ENCODE results near the gene ADAMTS2.
A peak's percentile ranks its signal among the peaks of the same experiment; 100 is the strongest.

The ADAMTS2 gene

DNA sequence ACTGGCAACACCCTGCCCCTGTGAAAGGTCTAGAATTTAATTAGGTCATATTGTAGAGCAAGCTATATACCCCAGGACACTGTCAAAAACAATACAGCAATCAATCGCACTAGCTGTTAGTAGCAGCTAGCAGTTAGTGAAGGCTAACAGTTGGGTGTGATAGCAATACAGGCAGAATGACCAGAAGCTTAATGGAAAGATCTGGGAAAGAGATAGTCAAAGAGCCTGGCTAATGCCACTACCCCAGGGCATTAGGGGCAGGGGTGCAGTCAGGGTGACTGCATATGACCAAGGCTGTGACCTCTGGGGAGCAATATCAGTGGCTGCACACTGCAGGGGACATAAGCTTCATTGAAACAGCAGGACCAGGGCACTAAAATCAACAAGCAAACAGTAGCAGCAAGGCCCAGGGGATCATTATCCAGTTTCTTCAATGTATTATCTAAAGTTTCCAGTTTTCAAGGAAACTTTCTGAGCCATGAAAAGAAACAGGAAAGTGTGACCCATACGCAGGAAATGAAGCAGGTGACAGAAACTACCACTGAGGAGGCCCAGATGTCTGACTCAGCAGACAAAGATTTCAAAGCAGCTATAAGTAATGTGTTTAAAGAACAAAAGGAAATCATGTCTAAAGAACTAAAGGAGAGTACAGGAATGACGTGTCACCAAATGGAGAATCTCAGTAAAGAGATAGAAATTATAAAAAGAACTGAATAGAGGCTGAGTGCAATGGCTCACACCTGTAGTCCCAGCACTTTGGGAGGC is 202.6 kb downstream of the ADAMTS2 start:
- DNase-seq, result no peak
- Mint-ChIP-seq H3K27ac (no peak overlapping the region), H3K27me3 (no peaks in the 10 kb centered on the region), H3K36me3 (no peaks in the 10 kb centered on the region), H3K9me3 (no peaks in the 10 kb centered on the region), H3K4me3 (no peak overlapping the region), H3K4me1 (peaks cover 7 to 14% of the 10 kb centered on the region in 2 donors)
- ATAC-seq (replicated peaks), result peak; percentile 70 to 84

DNA sequence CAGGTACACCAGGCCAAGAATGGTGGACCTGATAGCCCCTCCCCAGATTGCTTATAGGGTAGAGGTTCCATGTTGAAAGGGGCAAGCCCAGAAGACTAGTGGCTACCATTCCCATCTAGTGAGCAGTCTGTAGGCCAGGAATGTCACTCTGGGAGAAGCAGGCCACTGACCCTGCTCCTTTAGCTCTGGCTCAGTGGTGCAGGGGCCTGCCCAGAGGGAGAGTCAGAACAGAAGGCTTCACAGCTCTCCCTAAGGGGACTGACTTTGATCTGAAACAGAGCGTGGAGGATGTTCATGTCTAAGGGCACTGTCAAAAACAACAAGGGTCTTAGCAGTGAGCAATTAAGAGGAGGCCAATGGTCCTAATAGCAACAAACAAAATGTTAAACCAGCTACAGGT is 203.4 kb downstream of the ADAMTS2 start:
- no peak for ATAC-seq (replicated peaks)
- peaks cover 7 to 14% of the 10 kb centered on the region in 2 donors for H3K4me1 Mint-ChIP-seq
- no peak overlapping the region for H3K27ac Mint-ChIP-seq
- no peak for DNase-seq
- H3K27me3 Mint-ChIP-seq, result no peaks in the 10 kb centered on the region
- H3K9me3 Mint-ChIP-seq, result no peaks in the 10 kb centered on the region
- no peaks in the 10 kb centered on the region for H3K36me3 Mint-ChIP-seq
- no peak overlapping the region for H3K4me3 Mint-ChIP-seq

DNA sequence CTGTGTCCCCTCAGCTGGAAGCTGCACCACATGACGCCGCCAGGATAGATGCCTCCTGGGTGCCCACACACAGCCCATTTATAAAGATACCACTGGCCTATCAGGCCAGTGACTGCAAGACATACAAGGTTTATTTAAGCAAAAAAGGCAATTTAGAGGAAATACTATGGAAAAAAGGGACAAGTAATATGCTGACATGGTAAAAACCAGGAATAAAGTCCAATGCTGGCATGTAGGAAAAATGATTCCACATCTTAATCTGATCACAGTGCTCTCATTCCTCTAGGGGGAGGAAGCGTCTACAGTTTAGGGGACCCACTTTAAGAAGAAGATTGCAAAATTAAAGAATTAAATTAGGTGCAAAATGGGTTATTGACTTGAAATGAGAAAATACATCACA is 205.0 kb downstream of the ADAMTS2 start:
- H3K27me3 Mint-ChIP-seq, result no peaks in the 10 kb centered on the region
- no peaks in the 10 kb centered on the region for H3K9me3 Mint-ChIP-seq
- ATAC-seq (replicated peaks), result no peak
- DNase-seq, result no peak
- no peak overlapping the region for H3K4me3 Mint-ChIP-seq
- no peaks in the 10 kb centered on the region for H3K36me3 Mint-ChIP-seq
- no peak overlapping the region for H3K27ac Mint-ChIP-seq
- H3K4me1 Mint-ChIP-seq, result peaks cover 7 to 14% of the 10 kb centered on the region in 2 donors

DNA sequence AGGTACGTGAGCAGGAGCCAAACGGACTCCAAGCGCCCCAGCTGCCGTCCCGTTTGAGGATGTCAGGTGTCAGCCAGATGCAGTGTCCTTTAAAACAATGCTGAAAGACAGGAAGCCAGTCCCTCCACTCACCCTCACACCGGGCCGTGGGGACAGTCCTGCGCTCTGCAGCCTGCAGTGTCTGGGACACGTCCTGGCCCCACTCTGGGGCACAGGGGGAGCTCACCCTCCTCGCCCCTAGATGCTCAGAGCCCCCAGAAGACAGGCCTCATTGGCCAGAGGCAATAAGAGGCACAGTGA is 205.4 kb downstream of the ADAMTS2 start:
- H3K36me3 Mint-ChIP-seq, result no peaks in the 10 kb centered on the region
- no peak overlapping the region for H3K4me3 Mint-ChIP-seq
- no peak overlapping the region for H3K27ac Mint-ChIP-seq
- ATAC-seq (replicated peaks) (no peak), DNase-seq (no peak)
- H3K27me3 Mint-ChIP-seq, result no peaks in the 10 kb centered on the region
- H3K9me3 Mint-ChIP-seq, result peaks cover 0 to 2% of the 10 kb centered on the region in 2 donors
- peaks cover 7 to 14% of the 10 kb centered on the region in 2 donors for H3K4me1 Mint-ChIP-seq

DNA sequence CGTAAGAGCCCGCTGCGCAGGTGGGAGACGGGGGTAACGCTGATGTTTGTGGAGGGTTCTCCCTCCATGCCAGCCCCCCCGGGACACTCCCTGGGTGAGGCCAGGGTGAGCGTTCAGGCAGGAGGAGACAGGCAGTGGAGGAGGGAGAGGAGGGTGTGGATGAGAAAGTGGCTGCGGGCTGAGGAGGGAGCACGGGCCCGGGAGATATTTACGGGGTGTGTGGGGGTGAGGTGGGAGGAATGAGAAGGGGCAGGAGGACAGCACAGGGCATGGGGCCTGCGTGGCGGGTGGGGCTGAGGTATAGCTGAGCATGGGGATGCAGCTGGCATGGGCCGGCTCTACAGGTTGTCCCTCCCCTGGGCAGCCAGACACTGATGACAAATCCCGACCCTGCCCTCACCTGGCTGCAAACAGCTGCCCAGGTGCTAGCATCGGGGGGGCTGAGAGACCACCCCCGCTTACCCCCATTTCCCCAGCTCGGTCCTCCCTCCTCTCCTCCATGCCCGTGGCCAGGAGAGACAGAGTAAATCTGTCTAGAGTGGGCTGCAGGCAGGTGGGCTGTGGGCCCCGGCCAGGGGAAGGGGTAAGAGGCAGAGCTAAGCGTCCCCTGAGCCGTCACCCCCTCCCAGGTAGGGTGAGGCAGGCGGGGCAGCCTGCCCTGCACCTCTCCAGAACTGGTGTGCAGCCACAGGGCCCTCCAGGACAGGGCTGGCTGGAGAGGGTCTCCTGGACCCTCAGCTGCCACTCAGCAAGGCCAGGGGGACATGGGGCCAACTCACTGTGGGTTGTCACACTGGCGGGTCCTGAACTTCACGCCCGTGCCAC is 205.9 kb downstream of the ADAMTS2 start:
- no peaks in the 10 kb centered on the region for H3K27me3 Mint-ChIP-seq
- DNase-seq (no peak), ATAC-seq (replicated peaks) (no peak)
- H3K9me3 Mint-ChIP-seq, result peaks cover 0 to 4% of the 10 kb centered on the region in 2 donors
- H3K27ac Mint-ChIP-seq, result no peak overlapping the region
- H3K4me3 Mint-ChIP-seq, result no peak overlapping the region
- peaks cover 7 to 14% of the 10 kb centered on the region in 2 donors for H3K4me1 Mint-ChIP-seq
- H3K36me3 Mint-ChIP-seq, result no peaks in the 10 kb centered on the region

DNA sequence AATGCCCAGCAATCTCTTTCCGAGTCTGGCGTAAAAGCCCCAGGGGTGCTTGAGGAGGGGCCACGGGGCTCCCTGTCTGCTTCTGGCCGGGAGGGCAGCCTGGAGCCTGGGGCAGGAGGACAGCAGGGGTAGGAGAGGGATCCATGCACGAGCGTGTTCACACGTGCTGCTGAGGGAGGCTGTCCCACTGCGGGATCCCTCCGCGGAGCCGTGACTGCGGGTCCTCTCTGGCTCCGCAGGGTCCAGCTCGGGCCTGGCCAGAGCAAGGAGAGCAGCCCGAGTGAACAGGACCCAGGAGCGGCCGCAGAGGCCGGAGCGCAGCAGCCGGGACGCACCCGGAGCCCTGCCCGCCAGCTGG is 206.7 kb downstream of the ADAMTS2 start:
- Mint-ChIP-seq H3K4me1 (peaks cover 7 to 14% of the 10 kb centered on the region in 2 donors), H3K36me3 (no peaks in the 10 kb centered on the region), H3K27me3 (no peaks in the 10 kb centered on the region), H3K9me3 (peaks cover 0 to 5% of the 10 kb centered on the region in 2 donors), H3K27ac (no peak overlapping the region), H3K4me3 (no peak overlapping the region)
- ATAC-seq (replicated peaks) (no peak), DNase-seq (no peak)

DNA sequence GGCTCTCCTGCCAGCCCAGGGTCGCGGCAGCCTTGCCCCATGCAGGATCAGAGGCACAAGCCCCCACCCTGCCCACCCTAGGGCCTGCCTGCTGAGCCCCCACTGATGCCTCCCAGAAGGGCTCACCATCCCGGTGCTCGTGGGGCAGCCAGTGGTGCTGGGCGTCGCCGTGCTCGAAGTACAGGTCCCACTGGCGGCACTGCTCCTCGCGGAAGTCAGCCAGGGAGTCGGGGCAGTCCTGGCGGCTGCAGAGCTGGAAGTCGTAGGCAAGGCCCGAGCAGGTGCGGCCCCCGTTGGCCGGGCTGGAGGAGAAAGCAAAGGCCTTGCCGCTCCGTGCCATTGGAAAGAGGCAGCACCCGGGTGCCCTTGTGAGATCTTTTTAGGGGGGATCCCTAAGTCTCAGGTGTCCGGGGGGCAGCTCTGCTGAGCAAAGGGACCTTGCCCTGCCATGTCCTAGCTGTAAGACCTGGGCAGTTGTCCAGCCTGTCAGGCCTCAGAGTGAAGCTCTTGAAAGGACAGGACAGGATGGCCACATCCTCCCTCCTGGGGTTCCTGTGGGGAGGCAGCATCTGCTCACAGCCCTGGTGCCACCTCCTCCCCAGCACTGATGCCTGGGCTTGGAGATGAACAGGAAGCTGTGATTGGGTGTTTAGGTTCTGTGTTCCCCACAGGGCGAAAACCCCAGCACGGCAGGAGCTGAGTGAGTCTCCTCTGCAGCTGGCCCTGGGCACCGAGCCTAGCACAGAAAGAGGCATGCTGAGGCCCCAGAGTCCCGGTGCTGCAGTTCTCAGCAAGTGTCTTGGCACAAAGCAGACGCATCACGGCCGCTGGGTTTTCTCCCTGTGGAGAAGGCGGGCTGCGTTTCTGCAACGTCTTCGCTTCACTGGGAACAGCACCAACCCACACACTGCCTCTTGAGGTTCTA is 207.4 kb downstream of the ADAMTS2 start:
- H3K27ac Mint-ChIP-seq, result no peak overlapping the region

DNA sequence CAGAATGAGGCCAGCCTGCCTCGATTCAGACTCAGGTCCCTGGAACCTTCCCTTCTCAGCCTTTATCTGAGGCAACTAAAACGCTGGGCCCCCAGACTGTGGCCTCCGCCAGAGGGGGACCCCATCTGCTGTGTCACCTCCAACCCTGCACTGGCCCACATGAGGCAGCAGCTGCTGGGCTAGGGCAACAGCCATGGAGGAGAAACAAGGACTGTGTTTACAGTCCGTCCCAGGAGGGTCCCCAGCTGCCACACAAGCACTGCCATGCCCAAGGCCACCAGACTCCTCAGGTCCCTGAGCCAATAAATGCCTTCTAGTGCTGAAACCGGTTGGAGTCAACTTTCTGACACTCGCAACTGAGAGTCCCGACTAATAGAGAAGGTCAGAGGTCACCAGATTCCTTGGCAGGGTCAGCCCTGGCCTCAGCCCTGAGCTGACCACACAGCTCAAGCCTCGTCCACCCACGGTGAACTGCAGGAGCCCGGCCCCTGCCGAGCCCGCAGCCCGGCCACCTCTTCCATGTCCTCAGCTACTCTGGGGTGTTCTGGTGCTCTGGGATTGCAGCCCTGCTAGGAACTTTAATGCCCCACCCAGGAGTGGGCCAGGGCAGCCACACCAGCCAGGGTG is 208.1 kb downstream of the ADAMTS2 start:
- H3K27ac Mint-ChIP-seq, result no peak overlapping the region
- no peaks in the 10 kb centered on the region for H3K27me3 Mint-ChIP-seq
- no peak for ATAC-seq (replicated peaks)

More for the DNA sequence above, 207.4 kb downstream of the ADAMTS2 start:
- Mint-ChIP-seq H3K4me3 (no peak overlapping the region), H3K4me1 (peaks cover 6 to 11% of the 10 kb centered on the region in 2 donors), H3K27me3 (no peaks in the 10 kb centered on the region), H3K36me3 (no peaks in the 10 kb centered on the region), H3K9me3 (peaks cover 0 to 5% of the 10 kb centered on the region in 2 donors)
- DNase-seq (no peak), ATAC-seq (replicated peaks) (no peak)

DNA sequence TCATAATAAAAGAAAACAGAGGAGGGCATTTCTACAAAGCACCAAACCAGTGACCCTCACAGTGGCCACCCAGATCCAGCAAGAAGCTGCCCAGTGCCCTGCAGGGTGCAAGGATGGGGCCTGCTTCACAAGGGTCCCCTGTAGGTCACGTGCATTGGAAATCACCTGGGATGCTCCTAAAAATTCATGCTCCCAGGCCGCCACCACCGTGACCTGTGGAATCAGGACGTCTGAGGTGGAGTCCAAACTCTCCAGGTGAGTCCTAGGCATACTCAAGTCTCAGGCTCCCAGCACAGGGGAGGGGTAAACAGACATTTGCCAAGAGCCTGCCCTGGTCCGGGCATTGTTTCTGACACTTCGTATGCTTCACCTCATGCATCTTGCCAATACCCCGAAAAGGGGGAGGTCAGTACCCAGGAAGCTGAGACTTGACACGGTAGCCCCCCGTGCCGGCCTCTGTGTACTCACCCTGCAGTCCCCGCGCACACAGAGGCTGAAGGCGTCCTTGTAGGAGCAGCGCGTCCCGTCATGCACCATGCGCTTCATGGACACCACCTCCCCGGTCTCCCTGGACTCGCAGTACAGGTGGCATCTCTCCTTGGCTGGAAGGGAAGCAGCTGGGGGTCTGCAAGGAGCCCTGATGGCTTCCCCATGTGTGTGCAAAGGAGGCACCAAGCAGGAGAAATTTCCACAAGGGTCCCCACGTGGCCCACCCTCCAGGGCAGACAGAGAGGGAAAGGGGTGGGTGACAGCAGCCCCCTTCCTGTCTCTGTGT is 209.6 kb downstream of the ADAMTS2 start:
- no peak overlapping the region for H3K4me3 Mint-ChIP-seq

More for the DNA sequence above, 208.1 kb downstream of the ADAMTS2 start:
- peaks cover 0 to 5% of the 10 kb centered on the region in 2 donors for H3K9me3 Mint-ChIP-seq
- H3K4me1 Mint-ChIP-seq, result peaks cover 0 to 3% of the 10 kb centered on the region in 2 donors
- no peaks in the 10 kb centered on the region for H3K36me3 Mint-ChIP-seq
- DNase-seq, result no peak
- H3K4me3 Mint-ChIP-seq, result no peak overlapping the region

DNA sequence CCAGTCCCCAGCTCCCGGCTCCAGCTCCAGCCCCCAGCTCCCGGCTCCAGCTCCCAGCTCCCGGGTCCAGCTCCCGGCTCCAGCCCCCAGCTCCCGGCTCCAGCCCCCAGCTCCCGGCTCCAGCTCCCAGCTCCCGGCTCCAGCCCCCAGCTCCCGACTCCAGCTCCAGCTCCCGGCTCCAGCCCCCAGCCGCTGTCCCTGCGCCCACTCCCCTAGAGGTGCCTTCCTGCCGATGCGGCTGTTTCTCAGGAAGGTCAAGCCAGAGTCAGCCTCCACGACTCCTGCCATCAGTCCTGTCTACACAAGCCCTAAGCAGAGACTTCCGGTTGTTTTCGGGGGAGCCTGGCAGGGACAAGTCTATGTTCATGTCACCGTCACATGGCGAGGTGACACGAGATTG is 210.3 kb downstream of the ADAMTS2 start:
- Mint-ChIP-seq H3K27me3 (no peaks in the 10 kb centered on the region), H3K4me3 (no peak overlapping the region), H3K9me3 (peaks cover 0 to 5% of the 10 kb centered on the region in 2 donors), H3K27ac (no peak overlapping the region), H3K4me1 (no peaks in the 10 kb centered on the region), H3K36me3 (no peaks in the 10 kb centered on the region)
- ATAC-seq (replicated peaks) (no peak), DNase-seq (no peak)

More for the DNA sequence above, 209.6 kb downstream of the ADAMTS2 start:
- H3K27ac Mint-ChIP-seq, result no peak overlapping the region
- no peaks in the 10 kb centered on the region for H3K4me1 Mint-ChIP-seq
- H3K27me3 Mint-ChIP-seq, result no peaks in the 10 kb centered on the region
- H3K36me3 Mint-ChIP-seq, result no peaks in the 10 kb centered on the region
- no peak for DNase-seq
- ATAC-seq (replicated peaks), result no peak
- peaks cover 0 to 5% of the 10 kb centered on the region in 2 donors for H3K9me3 Mint-ChIP-seq

DNA sequence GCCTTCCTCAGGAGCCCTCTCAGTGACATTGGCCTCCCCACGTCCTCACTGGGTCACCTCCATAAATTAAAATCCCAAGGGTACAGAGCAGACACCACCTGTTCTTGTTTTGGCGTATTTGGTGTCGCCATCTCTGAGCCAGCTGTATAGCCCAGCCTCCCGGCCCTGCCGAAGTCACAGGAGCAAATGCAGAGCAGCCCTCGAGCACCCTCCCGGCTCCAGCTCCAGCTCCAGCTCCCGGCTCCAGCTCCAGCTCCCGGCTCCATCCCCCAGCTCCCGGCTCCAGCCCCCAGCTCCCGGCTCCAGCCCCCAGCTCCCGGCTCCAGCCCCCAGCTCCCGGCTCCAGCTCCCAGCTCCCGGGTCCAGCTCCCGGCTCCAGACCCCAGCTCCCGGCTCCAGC is 210.8 kb downstream of the ADAMTS2 start:
- Mint-ChIP-seq H3K9me3 (peaks cover 0 to 5% of the 10 kb centered on the region in 2 donors), H3K27ac (no peak overlapping the region), H3K4me1 (no peaks in the 10 kb centered on the region), H3K27me3 (no peaks in the 10 kb centered on the region), H3K36me3 (no peaks in the 10 kb centered on the region), H3K4me3 (no peak overlapping the region)
- ATAC-seq (replicated peaks) (no peak), DNase-seq (no peak)

DNA sequence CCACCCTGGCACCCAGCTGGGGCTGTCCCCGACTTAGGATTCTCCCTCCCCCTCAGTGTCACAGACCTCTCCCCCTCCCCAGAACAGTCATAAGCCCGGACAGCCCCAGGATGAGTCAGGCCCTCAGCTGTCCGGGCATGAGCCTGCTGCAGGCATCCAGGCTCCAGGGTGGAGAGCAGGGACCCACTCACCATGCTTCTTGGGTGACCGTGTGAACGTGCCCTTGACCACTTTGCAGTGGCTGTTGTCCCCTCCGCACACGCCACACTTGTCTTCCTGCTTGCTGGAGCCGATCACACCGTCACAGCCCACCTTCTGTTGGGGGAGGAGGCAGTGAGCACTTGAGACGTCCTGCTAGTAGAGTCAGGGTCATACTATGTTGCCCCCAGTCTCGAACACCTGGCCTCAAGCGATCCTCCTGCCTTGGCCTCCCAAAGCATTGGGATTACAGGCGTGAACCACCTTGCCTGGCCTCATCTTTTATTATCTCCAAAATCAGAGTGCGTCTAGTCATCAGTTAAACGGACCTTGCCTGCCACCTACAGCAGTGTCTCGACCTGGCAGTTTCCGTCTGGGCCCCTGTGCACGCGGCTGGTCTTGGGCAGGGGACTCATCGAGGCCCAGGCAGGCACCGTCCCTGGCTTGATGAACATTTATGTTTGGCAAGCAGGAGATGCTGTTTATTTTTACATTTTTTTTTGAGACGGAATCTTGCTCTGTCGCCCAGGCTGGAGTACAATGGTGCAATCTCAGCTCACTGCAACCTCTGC is 212.5 kb downstream of the ADAMTS2 start:
- Mint-ChIP-seq H3K4me3 (no peak overlapping the region), H3K27me3 (no peaks in the 10 kb centered on the region), H3K27ac (no peak overlapping the region), H3K4me1 (no peaks in the 10 kb centered on the region), H3K9me3 (peaks cover 0 to 5% of the 10 kb centered on the region in 2 donors), H3K36me3 (no peaks in the 10 kb centered on the region)
- DNase-seq, result no peak
- ATAC-seq (replicated peaks), result no peak
